Measurements from ENCODE around the gene MAP2K3.
"Not testable (repeated sequence)": the region's sequence is repeated elsewhere in the genome, so short reads cannot be mapped to it uniquely, and the experiment has no call there.

Gene MAP2K3

GRCh38 chr17:21304551-21305151 lies 20.1 kb downstream of the MAP2K3 start:
- H3K4me3 ChIP-seq (ENCODE audit: low read depth, low read length); DNase-seq (ENCODE audit: low read depth): not testable (repeated sequence)

- not testable (repeated sequence) for DNase-seq (ENCODE audit: low read depth); H3K4me3 ChIP-seq (ENCODE audit: low read depth, low read length)
These were observed 21.1 kb downstream of the MAP2K3 start for GRCh38 chr17:21305431-21306180.

GRCh38 chr17:21306611-21307272 lies 22.2 kb downstream of the MAP2K3 start:
- DNase-seq (ENCODE audit: low read depth), result not testable (repeated sequence)

GRCh38 chr17:21307273-21307625 lies 22.7 kb downstream of the MAP2K3 start:
- DNase-seq (ENCODE audit: low read depth); H3K4me3 ChIP-seq (ENCODE audit: low read depth, low read length): not testable (repeated sequence)

More at GRCh38 chr17:21306611-21307272, 22.2 kb downstream of the MAP2K3 start:
- not testable (repeated sequence) for H3K4me3 ChIP-seq (ENCODE audit: low read depth, low read length)

GRCh38 chr17:21308931-21309381 lies 24.4 kb downstream of the MAP2K3 start:
- DNase-seq (ENCODE audit: low read depth), result not testable (repeated sequence)

GRCh38 chr17:21310061-21310765 lies 25.7 kb downstream of the MAP2K3 start:
- not testable (repeated sequence) for DNase-seq (ENCODE audit: low read depth); H3K4me3 ChIP-seq (ENCODE audit: low read depth, low read length)

More at GRCh38 chr17:21308931-21309381, 24.4 kb downstream of the MAP2K3 start:
- not testable (repeated sequence) for H3K4me3 ChIP-seq (ENCODE audit: low read depth, low read length)

GRCh38 chr17:21310766-21311602 lies 26.5 kb downstream of the MAP2K3 start:
- H3K4me3 ChIP-seq (ENCODE audit: low read depth, low read length); DNase-seq (ENCODE audit: low read depth): not testable (repeated sequence)

- H3K4me3 ChIP-seq (ENCODE audit: low read depth, low read length), result no peak overlapping the region
- no peak for DNase-seq (ENCODE audit: low read depth)
These were observed 28.8 kb downstream of the MAP2K3 start for GRCh38 chr17:21313320-21313719.

- not testable (repeated sequence) for DNase-seq (ENCODE audit: low read depth); H3K4me3 ChIP-seq (ENCODE audit: low read depth, low read length)
These were observed 29.2 kb downstream of the MAP2K3 start for GRCh38 chr17:21313761-21314160.

- not testable (repeated sequence) for H3K4me3 ChIP-seq (ENCODE audit: low read depth, low read length); DNase-seq (ENCODE audit: low read depth)
These were observed 29.8 kb downstream of the MAP2K3 start for GRCh38 chr17:21314261-21314664.

- not testable (repeated sequence) for H3K4me3 ChIP-seq (ENCODE audit: low read depth, low read length); DNase-seq (ENCODE audit: low read depth)
These were observed 30.2 kb downstream of the MAP2K3 start for GRCh38 chr17:21314701-21315111.

GRCh38 chr17:21315246-21316000 lies 30.9 kb downstream of the MAP2K3 start:
- H3K4me3 ChIP-seq (ENCODE audit: low read depth, low read length); DNase-seq (ENCODE audit: low read depth): not testable (repeated sequence)

- not testable (repeated sequence) for DNase-seq (ENCODE audit: low read depth); H3K4me3 ChIP-seq (ENCODE audit: low read depth, low read length)
These were observed 31.8 kb downstream of the MAP2K3 start for GRCh38 chr17:21316212-21316886.

GRCh38 chr17:21316887-21317500 lies 32.5 kb downstream of the MAP2K3 start:
- not testable (repeated sequence) for DNase-seq (ENCODE audit: low read depth); H3K4me3 ChIP-seq (ENCODE audit: low read depth, low read length)

GRCh38 chr17:21317821-21318220 lies 33.3 kb downstream of the MAP2K3 start:
- not testable (repeated sequence) for DNase-seq (ENCODE audit: low read depth)

GRCh38 chr17:21318439-21318838 lies 33.9 kb downstream of the MAP2K3 start:
- DNase-seq (ENCODE audit: low read depth), result no peak
- H3K4me3 ChIP-seq (ENCODE audit: low read depth, low read length), result no peak overlapping the region

More at GRCh38 chr17:21317821-21318220, 33.3 kb downstream of the MAP2K3 start:
- not testable (repeated sequence) for H3K4me3 ChIP-seq (ENCODE audit: low read depth, low read length)

- H3K4me3 ChIP-seq (ENCODE audit: low read depth, low read length); DNase-seq (ENCODE audit: low read depth): not testable (repeated sequence)
These were observed 34.3 kb downstream of the MAP2K3 start for GRCh38 chr17:21318856-21319255.

Data from skeletal muscle cell (primary cell).